NCI-H2107 (cell line): ENCODE data around the gene FBLN5.
"Not testable (repeated sequence)": the region's sequence is repeated elsewhere in the genome, so short reads cannot be mapped to it uniquely, and the experiment has no call there.

Experiments
- DNase-seq: peaks from one replicate; lab custom pipeline; 2025; lab: John Stamatoyannopoulos, UW

The FBLN5 gene

GRCh38 chr14:91861091-91861490 is 86.4 kb downstream of the FBLN5 start:
- DNase-seq: no peak

- no peak for DNase-seq
Observed at GRCh38 chr14:91860238-91860637, 87.3 kb downstream of the FBLN5 start.

GRCh38 chr14:91858536-91859275 is 88.8 kb downstream of the FBLN5 start:
- no peak for DNase-seq

- DNase-seq: no peak
Observed at GRCh38 chr14:91857614-91858013, 89.9 kb downstream of the FBLN5 start.

GRCh38 chr14:91854327-91854934 is 93.1 kb downstream of the FBLN5 start:
- no peak for DNase-seq

GRCh38 chr14:91851563-91851962 is 95.9 kb downstream of the FBLN5 start:
- DNase-seq: no peak

- DNase-seq: no peak
Observed at GRCh38 chr14:91848504-91849001, 98.9 kb downstream of the FBLN5 start.

GRCh38 chr14:91847693-91848092 is 99.8 kb downstream of the FBLN5 start:
- DNase-seq: no peak

- DNase-seq: no peak
Observed at GRCh38 chr14:91845652-91846051, 101.8 kb downstream of the FBLN5 start.

- DNase-seq: not testable (repeated sequence)
Observed at GRCh38 chr14:91845056-91845455, 102.4 kb downstream of the FBLN5 start.

GRCh38 chr14:91844029-91844428 is 103.5 kb downstream of the FBLN5 start:
- DNase-seq: no peak

GRCh38 chr14:91843437-91843836 is 104.1 kb downstream of the FBLN5 start:
- DNase-seq: no peak

- no peak for DNase-seq
Observed at GRCh38 chr14:91841065-91841464, 106.4 kb downstream of the FBLN5 start.

GRCh38 chr14:91839749-91840148 is 107.7 kb downstream of the FBLN5 start:
- DNase-seq: no peak

- DNase-seq: no peak
Observed at GRCh38 chr14:91837076-91837475, 110.4 kb downstream of the FBLN5 start.

GRCh38 chr14:91835920-91836843 is 111.3 kb downstream of the FBLN5 start:
- DNase-seq: peak; percentile 30

- DNase-seq: no peak
Observed at GRCh38 chr14:91835197-91835919, 112.1 kb downstream of the FBLN5 start.

GRCh38 chr14:91834571-91834970 is 112.9 kb downstream of the FBLN5 start:
- DNase-seq: no peak

GRCh38 chr14:91831337-91831736 is 116.2 kb downstream of the FBLN5 start:
- no peak for DNase-seq

GRCh38 chr14:91830777-91831176 is 116.7 kb downstream of the FBLN5 start:
- DNase-seq: peak; percentile 82

GRCh38 chr14:91829511-91829910 is 118.0 kb downstream of the FBLN5 start:
- no peak for DNase-seq

GRCh38 chr14:91827746-91828145 is 119.7 kb downstream of the FBLN5 start:
- no peak for DNase-seq
